HG03196 (cell line): ENCODE results near the gene RRP12.
"Not testable (repeated sequence)": the region's sequence is repeated elsewhere in the genome, so short reads cannot be mapped to it uniquely, and the experiment has no call there.

Source experiments
- ATAC-seq: cut with Tn5 transposase; IDR thresholded peaks from one replicate; pipeline ENCODE4 v1.9.1; 2021; ENCODE audit not compliant: unreplicated experiment

The RRP12 gene, protein sequence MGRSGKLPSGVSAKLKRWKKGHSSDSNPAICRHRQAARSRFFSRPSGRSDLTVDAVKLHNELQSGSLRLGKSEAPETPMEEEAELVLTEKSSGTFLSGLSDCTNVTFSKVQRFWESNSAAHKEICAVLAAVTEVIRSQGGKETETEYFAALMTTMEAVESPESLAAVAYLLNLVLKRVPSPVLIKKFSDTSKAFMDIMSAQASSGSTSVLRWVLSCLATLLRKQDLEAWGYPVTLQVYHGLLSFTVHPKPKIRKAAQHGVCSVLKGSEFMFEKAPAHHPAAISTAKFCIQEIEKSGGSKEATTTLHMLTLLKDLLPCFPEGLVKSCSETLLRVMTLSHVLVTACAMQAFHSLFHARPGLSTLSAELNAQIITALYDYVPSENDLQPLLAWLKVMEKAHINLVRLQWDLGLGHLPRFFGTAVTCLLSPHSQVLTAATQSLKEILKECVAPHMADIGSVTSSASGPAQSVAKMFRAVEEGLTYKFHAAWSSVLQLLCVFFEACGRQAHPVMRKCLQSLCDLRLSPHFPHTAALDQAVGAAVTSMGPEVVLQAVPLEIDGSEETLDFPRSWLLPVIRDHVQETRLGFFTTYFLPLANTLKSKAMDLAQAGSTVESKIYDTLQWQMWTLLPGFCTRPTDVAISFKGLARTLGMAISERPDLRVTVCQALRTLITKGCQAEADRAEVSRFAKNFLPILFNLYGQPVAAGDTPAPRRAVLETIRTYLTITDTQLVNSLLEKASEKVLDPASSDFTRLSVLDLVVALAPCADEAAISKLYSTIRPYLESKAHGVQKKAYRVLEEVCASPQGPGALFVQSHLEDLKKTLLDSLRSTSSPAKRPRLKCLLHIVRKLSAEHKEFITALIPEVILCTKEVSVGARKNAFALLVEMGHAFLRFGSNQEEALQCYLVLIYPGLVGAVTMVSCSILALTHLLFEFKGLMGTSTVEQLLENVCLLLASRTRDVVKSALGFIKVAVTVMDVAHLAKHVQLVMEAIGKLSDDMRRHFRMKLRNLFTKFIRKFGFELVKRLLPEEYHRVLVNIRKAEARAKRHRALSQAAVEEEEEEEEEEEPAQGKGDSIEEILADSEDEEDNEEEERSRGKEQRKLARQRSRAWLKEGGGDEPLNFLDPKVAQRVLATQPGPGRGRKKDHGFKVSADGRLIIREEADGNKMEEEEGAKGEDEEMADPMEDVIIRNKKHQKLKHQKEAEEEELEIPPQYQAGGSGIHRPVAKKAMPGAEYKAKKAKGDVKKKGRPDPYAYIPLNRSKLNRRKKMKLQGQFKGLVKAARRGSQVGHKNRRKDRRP (N-terminal part only)

DNA sequence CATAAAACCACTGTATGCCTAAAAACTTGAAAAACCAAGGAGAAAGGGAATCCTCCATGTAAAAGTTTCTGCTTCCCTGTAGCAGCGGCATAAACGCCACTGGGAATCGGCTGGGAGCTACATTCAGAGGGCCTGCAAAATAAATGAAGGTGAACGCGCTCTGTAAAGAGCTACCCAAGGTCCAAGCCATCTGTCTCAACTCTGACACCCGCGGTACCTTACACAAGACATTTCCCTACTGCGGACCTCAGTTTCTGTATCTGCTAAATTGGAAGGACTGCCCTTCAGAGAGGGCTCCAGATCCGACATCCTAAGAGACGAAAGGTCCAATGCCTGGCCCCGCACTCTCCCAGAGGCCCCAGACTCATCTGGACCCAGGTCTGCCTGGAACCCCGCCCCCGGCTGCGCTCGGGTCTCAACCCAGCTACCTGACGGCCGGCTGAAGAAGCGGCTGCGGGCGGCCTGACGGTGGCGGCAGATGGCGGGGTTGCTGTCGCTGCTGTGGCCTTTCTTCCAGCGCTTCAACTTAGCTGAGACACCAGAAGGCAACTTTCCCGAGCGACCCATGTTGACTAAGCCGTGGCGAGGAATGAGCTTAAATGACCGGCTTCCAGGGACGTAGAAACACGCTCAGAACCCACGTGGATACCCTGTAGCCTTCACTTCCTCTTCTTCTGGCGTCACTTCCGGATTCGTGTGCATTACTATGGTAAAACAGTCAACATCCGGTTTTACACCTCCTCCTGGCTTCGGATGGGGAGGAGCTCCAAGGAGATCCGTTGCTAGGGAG is at the start of gene RRP12:
Gene RRP12 (minus strand): TSS at position 676 of the 790 bp plus-strand sequence. CDS start 109 bp downstream, at position 567.
- ATAC-seq, result peak; percentile 94

DNA sequence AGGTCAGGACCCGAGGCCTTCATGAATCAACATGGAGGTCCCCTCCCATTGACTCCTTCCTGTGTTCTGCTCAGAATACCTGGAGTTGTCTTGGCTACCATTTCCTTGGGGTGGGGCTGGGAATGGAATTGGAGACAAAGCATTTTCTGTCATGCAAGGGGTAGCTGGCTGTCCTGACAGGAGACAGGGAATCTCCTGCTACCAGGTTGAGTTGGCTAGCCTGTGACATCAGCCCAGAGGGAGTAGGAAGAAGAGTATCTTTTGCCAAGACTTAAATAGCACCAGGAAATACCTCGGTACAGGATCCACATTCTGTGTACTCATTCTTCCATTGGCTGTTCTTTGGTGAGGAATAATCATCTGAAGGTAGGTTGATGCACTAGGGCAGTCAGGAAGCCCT is 49.7 kb upstream of the RRP12 start:
- no peak for ATAC-seq

DNA sequence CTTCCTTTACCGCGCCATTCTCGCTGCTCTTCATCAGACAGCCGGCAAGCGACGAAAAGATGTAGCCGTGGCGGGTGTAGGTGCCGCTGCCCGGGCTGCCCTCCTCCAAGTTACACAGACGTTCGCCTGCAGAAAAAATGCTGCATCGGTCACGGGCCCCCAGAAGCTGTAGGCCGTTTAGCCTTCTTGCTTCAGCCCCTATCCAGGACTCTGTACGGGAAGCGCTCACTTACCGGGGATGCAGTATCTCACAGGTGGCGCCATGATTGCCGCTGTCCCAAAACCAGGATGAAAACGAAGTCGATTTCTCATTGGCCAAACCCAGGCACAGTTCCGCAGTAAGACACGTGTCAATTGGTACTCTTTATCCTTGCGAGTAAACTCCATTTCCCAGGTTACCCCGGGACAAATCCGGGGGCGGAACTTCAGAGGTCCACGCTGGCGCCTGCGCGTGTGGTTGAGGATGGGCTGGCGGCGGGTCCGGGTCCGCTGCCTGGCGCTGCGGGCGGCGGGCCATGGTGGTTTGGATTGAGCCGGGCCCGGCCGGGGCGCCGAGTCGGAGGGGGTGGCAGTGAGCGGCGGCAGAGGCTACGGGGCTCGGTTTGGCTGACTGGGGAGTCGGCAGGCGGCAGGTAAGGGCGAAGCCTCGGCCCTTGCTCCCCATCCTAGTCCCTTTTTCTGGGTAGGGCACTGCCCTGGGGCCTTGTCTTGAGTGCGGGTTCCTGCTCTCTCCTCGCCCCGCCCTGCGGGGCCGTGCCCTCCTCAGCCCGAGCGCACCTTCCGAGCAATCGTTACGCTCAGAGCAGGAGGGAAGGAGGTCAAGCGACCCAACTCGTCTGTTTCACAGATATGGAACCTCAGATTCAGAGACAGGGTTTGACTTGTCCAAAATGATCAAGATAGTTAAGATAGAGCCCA is 44.8 kb upstream of the RRP12 start, which contains the start of the genes EXOSC1 and ZDHHC16:
Gene EXOSC1 (minus strand): TSS at position 285 of the 918 bp plus-strand sequence. CDS start 21 bp downstream, at position 264.
Gene ZDHHC16 (plus strand): TSS at position 454 of the 918 bp plus-strand sequence. CDS start 5,501 bp downstream, outside the sequence.
- peak; percentile 93 for ATAC-seq

DNA sequence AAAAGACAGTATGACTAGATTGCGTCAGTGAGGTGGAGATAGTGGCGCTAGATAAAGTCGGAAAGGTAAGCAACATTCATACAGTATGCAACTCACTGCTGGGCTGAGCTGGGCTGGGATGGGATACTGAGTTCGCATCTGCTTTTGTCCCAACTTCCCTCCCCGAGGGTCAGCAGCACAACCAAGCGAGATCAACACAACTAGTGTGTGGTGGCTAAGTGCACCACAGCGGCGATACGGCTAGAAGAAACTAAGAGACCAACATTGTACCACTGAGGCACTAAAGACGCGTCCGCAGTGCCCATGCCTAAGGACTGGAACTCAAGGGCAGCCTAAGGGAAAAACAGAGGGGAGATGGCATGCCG is 44.2 kb upstream of the RRP12 start:
- ATAC-seq, result peak; percentile 2

DNA sequence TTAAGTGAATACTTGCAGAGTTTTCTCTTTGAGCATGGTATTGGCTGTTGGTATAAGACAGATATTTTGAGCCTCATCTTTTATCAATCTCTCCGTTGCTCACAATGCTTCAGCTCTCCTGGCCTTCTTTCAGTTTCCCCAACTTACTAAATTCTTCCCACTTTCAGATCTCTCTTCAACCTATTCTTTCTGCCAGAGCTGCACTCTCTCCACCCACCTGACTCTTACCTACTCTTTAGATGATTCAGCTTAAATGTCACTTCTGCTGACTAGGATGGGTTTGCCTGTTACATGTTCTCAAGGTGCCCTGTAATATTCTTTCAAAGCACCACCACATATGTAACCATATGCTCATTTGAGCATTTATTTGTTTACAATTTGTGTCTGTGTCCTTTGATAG is 43.1 kb upstream of the RRP12 start:
- no peak for ATAC-seq

DNA sequence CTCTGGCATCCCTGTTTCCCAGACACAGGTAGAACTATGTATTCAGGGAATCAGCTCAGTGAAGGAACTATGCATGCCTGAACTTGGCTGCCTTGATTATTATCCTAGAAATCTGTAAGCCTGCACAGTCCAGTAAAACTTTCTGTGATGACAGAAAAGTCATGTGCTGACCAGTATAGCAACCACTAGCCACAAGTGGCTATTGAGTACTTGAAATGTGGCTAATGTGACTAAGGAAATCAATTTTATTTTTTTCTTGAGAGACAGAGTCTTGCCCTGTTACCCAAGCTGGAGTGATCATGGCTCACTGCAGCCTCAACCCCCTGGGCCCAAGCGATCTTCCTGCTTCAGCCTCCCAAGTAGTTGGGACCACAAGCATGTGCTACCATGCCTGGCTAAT is 41.1 kb upstream of the RRP12 start:
- no peak for ATAC-seq

DNA sequence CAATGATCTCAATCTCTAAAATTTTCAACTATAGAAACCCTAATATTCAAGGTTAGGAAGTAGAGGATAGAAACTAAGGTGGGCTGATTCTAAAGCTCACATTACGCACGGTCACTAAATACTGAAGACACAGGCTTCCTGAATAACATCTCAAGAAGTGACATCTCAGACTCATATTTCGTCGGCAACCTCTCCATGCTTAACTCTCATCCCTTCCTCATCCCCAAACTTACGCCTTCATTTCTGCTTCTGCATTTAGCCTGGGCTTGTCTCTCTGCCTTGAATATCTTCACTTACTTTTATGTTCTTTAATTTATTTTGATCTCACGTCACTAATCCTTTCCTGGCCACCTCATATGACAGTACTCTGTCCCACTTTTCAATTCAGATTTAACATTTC is 34.1 kb upstream of the RRP12 start:
- ATAC-seq, result no peak

DNA sequence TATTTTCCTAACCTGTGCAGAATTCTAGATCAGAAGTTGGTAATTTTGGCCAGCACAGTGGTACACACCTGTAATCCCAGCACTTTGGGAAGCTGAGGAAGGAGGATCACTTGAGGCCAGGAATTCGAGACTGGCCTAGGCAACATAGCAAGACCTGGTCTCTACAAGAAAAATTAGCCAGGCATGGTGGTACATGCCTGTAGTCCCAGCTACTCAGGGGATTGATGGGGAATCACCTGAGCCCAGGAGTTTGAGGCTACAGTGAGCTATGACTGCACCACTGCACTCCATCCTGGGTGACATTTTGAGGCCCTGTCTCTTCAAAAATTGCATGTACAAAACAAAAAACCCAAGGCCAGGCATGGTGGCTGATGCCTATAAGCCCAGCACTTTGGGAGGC is 33.4 kb upstream of the RRP12 start:
- no peak for ATAC-seq

DNA sequence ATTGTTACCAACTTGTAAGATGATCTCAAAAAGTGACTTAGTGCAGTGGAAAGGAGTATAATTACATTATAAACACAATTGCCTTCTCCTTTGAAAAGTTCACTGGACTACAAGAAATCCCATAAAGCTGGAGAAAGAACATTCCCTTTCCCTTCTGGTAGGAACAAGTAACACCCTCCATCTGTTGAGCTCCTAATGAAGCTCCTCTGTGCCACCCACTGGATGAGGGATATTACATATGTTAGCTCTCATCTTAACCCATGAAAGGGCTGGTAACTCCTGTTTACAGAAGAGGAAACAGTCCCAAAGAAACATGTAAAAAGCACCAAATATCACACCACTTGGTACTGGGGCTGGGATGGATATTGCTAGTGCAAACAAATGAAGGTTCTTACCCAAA is 32.9 kb upstream of the RRP12 start:
- no peak for ATAC-seq

DNA sequence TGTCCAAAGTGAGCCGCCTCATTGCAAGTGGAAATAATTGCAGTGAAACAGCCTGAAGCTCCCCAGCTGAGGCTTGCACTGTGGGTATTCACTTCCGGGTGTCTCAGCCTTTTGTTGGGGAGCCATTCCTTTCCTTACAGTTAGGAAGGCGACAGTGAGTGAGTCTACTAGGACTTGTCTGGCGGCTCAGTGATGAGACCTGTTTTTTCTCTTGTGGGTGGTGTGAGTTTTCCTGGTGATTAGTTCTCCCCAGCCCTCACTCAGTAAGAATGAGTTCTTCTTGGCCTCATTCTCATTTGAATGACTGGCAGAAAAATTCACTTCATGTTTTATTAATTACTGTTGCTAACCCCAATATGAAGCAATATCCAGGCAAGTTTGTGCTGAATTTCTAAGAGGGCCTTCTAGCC is 27.4 kb upstream of the RRP12 start:
- no peak for ATAC-seq

DNA sequence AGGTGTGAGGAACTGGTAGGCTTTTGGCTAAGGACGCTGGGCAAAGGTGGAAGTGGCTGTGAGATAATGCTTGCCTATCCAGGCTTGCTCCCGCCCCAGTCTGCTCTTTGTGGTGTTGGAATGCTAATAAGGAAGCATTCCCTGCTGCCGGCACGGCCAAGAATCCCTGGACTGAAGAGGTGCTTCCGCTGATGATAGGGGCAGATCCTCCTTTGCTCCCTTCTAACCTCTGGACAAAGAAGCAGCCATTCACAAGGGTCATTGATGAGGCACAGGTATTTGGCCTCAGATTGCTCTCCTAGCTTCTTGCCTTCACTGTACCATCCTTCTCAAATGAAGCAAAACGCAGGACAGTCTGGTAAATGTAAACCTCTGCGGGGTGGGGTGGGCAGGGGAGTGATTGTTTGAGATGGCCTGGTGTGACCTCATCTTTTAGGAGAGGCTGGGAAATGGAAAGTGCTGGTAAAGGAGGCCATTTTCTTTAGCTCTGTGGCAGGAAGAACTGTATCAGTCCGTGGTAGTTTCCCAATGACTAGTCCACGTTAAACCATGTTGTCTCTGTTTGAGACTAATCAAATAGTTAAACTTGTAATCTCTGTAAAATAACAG is 26.5 kb upstream of the RRP12 start:
- ATAC-seq, result no peak

DNA sequence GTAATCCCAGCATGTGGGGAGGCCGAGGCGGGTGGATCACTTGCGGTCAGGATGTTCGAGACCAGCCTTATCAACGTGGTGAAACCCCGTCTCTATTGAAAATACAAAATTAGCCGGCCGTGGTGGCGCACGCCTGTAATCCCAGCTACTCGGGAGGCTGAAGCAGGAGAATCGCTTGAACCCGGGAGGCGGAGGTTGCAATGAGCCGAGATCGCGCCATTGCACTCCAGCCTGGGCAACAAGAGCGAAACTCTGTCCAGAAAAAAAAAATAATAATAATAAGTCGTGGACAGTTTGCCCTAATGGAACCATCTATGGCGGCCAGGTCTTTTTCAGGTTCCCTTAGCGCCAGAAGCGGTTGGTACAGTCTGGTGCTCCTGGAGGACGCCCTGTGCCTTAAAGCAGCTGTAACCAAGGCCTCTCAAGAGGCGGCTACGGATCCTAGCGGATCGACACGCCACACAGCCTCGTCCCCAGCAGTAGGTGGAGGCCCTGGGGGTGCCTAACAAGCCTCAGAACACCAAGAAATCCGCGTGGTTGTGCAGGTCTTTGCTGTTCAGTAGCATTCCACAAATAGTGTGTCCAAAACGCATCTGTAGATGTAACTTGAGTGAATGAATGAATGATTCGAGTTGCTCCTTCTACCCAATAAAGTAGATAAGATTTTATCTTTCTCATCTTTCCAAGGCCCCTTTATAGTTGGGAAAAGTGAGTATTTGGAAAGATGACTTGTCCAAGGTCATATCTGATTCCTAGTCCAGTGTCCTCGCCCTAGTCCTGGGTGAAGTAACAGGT is 25.8 kb upstream of the RRP12 start:
- no peak for ATAC-seq

DNA sequence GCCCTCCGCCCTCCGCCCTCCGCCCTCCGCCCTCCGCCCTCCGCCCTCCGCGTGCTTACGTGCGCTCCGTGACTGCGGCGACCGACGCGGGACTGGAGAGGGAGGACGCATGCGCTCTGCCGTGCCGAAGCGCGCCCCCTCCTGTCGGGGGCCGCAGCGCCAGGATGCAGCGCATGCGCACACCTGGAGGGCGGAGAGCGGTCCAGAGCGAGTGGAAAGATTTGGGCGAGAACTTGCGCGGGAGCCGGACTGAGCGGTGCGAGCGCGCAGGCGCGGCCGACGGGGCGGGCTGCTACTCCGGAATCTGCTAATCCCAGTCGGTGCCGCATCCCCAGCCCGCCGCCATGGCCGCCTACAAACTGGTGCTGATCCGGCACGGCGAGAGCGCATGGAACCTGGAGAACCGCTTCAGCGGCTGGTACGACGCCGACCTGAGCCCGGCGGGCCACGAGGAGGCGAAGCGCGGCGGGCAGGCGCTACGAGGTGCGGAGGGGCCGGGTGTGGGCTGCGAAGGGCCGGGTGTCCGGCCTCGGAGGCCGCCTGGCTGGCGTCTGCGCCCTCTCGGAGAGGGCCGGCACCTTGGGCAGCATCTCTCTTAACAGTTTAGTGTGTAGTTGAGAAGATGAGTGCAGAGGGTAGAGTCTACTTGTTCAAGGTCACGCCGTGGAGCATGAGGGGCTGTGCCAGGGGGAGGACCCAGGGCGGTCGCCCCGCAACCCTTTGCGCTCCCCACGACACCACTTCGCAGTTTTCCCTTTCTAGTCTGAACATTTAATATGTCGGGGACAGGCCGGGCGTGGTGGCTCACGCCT is 25.0 kb upstream of the RRP12 start, which contains the start of gene PGAM1:
Gene PGAM1 (plus strand): TSS at position 228 of the 812 bp plus-strand sequence. CDS start 117 bp downstream, at position 345.
- ATAC-seq, result peak; percentile 72

DNA sequence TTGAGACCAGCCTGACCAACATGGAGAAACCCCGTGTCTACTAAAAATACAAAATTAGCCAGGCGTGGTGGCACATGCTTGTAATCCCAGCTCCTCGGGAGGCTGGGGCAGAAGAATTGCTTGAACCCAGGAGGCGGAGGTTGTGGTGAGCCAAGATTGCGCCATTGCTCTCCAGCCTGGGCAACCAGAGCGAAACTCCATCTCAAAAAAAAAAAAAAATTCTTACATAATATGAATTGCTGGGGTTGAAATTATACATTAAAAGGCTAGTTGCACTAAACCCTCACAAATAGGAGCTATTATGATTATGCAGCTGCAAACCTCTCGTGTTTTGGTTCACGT is 22.6 kb upstream of the RRP12 start:
- not testable (repeated sequence) for ATAC-seq

DNA sequence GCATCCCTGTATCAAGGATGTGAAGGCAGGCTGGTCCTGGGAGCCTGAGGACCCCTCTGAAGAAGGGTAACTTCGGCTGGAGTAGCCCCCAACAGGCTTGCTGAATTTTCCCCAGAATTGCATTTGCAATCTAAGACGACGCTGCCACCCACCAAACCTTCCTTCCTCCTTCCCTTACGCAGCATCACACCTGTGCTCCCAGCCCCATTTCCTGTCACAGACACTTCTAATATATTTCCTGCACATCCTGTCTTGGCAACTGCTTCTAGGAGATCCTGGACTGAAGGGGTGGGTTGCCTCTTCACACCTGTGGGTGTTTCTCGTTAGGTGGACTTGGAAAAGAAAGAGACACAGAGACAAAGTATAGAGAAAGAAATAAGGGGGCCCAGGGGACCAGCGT is 15.4 kb upstream of the RRP12 start:
- ATAC-seq, result no peak

DNA sequence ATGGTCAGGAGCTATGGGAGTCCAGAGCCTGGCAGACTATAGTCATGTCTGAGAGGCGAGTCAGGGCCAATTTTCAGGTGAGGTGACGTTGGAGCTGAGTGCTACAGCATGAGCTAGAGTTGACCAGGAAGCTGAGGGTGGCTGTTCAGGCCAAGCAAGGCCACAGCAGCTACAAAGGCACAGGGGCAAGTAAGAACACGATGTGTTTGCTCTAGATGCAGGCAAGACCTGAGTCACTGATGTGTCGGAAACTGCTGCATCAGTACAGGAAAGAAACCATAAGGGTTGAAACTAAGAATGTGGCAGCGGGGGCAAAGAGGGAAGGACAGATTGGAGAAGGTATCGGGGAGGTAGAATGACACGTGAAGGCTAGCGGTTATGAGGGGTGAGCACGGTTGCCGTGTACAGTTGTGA is 11.8 kb upstream of the RRP12 start:
- ATAC-seq, result no peak

DNA sequence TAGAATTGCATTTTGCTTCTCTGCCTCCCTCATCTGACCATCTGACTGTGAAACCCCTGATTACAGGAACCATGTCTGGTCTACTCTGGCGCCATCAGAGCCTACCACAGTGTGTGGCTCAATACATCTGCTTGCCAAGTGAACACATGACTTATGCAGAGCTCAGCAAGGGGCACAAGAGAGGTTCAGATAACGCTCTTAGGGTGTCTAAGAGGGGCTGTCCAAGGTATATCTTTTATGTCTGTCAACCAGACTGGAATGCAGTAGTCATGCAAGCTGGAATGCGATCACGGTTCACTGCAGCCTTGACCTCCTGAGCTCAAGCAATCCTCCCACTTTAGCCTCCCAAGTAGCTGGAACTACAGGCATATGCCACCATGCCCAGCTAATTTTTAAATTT is 10.3 kb upstream of the RRP12 start:
- no peak for ATAC-seq
